HG03175 (cell line): ENCODE results near the gene FRY.
A peak's percentile ranks its signal among the peaks of the same experiment; 100 is the strongest.

Experiments used
- ATAC-seq: cut with Tn5 transposase; IDR thresholded peaks from one replicate; pipeline ENCODE4 v1.9.1; 2021; ENCODE audit warnings: mild to moderate bottlenecking, moderate library complexity; ENCODE audit not compliant: unreplicated experiment

The FRY gene

DNA sequence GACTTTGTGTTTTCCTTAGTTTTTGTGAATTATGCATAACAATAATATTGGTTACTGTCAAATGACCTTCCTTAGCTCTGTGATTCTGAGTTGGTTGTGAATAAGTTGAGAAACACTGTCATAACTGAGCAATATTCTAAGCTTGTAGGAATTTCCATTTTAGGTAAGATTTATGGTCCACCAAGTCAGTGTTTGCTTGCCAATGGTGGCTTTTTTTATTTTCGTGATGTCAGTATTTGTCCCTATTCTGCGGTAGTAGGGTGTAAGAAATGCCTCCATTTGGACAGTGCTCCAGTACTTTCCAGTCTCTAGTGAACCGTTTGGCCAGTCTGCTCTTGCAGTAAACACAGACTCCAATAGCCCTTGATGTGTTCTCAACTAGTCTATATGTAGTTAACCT, 94.7 kb downstream of the FRY start:
- ATAC-seq = no peak

DNA sequence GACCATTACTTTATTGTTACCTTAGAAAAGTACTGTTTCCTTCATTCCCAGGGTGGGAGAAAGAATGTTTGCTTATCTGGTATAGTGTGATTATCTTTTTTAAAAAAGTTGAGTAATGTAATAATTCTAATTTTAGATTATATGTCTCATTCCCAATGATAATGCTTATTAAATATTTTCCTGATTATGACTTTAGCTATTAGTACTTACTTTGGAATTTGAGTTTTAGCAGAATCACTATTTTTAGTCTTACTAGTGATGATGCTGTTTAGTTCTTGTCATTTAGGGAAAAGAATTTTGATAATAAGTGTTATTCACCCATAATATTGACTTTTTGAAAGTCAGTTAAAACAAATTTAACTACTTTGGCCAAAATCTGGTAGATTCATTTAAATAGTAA, 95.2 kb downstream of the FRY start:
- ATAC-seq = no peak

DNA sequence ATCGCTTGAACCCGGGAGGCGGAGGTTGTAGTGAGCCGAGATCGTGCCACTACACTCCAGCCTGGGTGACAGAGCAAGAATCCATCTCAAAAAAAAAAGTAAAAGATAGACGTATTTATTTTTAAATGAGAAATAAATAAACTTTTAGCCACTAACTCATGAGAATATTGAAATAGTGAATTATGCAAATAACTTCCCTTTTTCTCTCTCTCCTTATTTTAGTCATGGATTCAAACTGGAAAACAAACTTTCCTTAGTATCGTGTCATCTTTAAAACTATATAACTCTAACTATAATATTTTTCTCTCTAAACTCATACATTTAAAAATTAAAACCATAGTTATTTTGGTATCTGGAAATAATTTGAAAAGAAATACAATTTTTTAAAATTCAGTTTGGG, 96.1 kb downstream of the FRY start:
- ATAC-seq = no peak

DNA sequence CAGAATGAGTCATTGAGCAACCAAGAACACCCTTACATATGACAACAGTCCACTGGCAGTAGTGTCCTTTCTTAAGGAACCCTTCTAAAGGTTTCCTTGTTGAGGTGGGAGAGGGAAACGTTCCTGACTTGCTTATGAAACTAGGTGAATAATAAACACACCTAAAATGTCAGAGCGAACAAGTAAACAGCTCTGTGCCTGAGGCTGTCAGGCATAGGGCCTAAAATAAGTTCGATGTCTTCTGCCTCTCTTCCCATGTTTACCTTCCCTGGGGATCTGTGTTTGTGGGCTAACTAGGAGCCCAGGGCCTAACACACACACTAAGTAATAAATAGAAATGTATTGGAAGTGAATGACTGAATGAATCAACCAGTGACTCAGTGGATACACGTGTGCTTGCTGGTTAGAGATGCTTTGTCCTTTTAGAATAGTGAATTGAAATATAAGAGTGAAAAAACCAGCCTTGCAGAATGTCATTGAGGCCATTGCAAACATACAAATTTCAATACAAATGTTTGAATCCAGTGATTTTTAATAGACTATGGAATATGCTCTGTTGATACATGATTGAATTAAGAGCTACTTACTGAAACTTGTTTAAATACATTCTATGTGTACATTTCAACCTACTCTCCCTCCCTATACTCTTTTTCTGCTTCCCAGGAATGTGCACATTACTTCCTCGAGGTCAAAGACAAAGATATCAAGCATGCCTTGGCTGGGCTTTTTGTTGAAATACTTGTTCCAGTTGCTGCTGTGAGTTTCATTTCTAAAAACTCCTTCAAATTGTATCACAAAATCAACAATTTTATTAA, 102.9 kb downstream of the FRY start:
- no peak for ATAC-seq

- no peak for ATAC-seq
These were observed 103.4 kb downstream of the FRY start for GRCh38 chr13:32135056-32135390.

DNA sequence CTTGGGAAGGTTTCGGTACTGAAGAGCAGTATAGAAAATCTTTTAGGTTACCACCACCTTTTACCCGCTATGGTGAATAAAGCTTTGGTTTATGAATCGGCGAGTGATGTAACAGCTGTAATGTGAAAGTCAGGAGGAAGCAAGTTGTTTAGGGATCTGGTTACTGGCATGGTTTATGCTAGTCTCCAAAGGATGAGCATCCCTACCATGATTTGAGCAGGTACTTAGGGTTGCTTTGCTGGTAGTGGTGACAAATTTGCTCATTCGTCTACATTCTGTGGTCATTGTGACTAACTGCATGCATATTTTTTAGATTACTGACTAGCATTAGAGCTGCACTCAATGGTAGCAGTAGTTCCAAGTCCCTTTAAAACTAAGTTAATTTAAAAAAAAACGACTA, 104.1 kb downstream of the FRY start:
- ATAC-seq = no peak

DNA sequence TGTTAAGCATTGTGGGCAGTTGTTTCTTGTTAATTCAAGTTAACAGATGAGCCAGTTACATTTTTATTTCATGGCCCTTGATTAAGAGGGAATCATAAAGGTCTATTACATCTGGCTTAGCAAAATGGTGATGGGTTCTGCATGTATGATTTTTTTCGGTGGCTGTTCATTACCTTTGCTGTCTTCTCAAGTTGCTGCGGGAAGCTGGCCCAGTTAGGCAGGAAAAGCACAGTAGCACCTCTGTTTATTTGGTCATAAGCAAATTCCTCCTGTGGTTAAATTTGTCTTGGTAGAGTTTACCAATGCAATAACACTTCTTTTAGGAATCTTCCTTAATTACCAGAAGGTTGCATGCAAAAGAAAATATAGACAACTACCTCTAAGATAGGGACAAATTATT, 104.5 kb downstream of the FRY start:
- ATAC-seq = no peak

DNA sequence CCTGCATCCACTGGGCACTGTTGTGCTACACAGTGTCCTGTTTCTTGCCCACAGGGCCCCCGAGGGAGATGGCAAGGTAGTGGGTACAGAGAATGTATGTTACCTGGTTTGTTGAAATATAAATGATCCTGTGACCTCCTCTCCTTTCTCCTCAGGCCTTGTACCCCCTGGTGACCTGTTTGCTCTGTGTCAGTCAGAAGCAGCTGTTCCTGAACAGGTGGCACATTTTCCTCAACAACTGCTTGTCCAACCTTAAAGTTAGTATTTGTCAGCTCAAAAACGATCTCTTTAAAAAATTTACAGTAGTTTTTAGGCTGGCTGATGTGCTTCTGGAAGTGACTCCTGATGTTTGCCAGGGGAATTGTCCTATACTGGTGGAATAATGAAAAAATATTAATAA, 105.1 kb downstream of the FRY start:
- ATAC-seq = no peak

DNA sequence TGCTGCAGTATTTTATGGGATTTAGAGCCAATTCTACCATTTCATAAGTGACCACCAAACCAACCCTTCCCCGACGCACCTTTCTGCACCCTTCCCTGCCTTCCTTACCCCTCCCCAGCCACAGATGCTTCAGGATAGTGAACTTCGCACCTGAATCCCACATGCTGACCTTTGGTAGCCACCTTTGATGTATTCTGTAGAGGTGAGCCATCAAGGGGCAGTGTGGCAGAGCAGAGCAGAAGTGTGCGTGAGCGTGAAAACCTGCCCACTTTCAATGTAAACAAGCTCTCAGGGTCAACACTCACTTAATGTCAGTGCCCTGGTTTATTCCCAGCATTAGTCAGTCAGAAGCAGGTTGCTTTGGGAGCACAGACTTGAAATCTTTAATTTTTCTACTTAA, 107.7 kb downstream of the FRY start:
- no peak for ATAC-seq

- ATAC-seq = no peak
These were observed 108.5 kb downstream of the FRY start for GRCh38 chr13:32140109-32140508.

DNA sequence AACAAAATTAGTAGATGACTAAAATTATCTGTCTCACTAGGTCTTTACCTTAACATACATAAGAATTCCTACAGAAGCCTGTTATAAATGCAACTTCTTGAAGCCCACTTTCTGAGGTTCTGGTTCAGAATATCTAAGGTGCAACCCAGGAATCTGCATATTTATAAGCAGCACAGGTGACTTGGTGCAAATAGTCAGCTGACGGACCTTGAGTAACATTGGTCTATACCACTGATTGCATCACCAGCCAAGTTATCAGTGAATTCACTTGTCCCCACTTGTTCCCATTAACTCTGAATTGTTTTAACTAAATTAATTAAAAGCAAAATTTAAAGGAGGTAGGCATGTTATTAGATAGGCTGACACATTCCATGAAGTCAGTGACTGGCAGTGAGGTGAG, 109.9 kb downstream of the FRY start:
- ATAC-seq = no peak

- ATAC-seq = no peak
These were observed 110.5 kb downstream of the FRY start for GRCh38 chr13:32142115-32142514.

DNA sequence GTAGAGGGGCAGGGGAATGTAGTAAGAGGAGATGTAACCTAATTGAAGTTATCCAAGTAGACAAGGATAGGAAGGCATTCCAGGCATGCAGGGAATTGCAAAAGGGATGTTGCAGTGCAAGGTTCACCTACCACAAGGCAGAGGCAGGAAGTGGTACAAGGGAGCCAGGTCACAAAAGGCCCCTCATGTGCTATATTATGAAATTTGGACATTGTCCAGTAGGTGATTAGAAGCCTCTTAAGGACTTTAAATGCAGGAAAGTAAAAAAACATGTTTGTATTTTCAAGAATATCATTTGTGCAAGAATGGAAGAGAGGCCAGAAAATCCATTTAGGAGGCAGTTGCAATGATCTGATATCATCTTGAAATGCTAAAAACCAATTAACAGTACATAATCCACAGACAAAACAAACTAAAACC, 111.4 kb downstream of the FRY start:
- no peak for ATAC-seq

- no peak for ATAC-seq
These were observed 115.6 kb downstream of the FRY start for GRCh38 chr13:32147193-32147592.

- ATAC-seq = no peak
These were observed 116.4 kb downstream of the FRY start for GRCh38 chr13:32147976-32148375.

- no peak for ATAC-seq
These were observed 118.7 kb downstream of the FRY start for GRCh38 chr13:32150239-32150638.

DNA sequence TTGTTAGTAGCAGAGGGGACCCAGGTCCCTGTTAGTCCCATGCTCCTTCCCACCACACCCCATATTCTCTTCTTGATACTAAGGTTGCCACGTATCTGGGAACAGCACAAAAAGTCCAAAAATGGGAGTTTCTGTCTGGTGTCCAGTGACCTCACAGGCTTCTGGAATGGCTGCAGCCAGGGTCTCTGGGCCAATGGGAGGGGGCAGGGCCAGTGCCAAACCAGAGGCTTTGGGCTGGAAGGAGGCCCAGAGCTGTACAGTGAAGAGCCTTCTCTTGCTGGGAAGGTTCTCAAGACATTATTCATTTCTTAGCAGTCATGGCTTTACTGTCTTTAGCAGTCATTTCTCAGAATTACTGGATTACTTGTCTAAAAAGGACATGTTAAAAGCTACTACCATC, 119.2 kb downstream of the FRY start:
- ATAC-seq = no peak

GRCh38 chr13:32151240-32151639, 119.7 kb downstream of the FRY start:
- ATAC-seq = no peak

DNA sequence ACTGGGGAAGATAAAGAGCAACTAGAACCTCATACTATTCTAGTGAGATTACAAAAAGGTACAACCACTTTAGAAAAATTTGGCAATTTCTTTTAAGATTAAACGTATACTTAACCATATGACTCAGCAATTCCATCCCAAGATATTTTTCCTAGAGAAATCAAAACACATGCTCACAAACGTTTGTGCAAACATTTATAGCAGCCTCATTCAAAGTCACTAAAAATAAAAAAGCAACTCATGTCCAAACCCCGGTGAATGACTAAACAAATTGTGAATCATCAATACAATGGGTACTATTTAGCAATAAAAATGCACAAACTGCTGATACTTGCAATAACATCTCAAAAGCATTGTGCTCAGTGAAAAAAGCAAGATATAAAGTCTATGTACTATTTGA, 121.5 kb downstream of the FRY start:
- ATAC-seq = no peak

GRCh38 chr13:32159137-32159869, 127.7 kb downstream of the FRY start:
- ATAC-seq = no peak

GRCh38 chr13:32162395-32163005, 130.9 kb downstream of the FRY start:
- no peak for ATAC-seq

DNA sequence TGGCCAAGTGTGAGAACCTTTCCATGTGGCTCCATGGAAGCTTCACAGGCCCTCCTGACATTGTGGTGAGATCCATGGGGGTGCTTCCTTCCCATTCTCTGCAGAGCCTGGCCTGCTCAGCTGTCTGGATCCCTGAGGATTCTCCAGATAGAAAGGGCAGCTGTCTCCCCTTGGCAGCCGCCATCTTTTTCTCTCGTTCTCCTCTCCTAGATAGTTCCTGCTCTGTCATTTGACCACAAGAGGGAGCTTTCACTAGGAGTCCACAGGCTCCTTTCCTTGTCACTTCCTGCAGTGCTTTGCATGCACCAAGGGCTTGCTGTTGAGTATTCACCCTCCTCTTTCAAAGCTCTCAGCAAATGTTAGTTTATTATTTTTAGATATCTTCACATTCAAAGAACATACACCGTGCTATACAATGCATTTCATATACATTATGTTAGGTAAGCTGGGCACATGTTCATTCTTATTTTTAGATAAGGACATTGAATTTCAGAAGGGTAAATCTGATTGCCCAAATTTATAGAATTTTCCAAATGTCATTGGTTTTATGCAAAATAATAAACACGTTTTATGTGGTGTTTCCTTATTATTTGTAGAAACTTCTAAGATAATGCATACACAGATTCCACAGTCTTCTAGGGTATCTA, 133.2 kb downstream of the FRY start:
- peak; percentile 56 for ATAC-seq
